Liver (tissue), 3 donors: ENCODE measurements around the gene TMEM135.

Experiments used
- ATF3 ChIP-seq: IDR thresholded peaks from 2 replicates; pipeline ENCODE4 v1.6.1; 2016; ENCODE audit warnings: antibody characterized with exemption
- CTCF ChIP-seq: fragments of 150-350 bp; IDR thresholded peaks from 2 replicates; pipeline ENCODE4 v1.5.1; 2017; ENCODE audit warnings: improper control_type of control experiment, low read depth, low read length; ENCODE audit not compliant: missing input control
- HNF4A ChIP-seq, 2 donors: conservative IDR thresholded peaks; 2 replicates each; pipeline ENCODE4 v1.6.1; 2016; ENCODE audit warnings: antibody characterized with exemption in 2 of 2, mild to moderate bottlenecking in 2 of 2
- MAX ChIP-seq: IDR thresholded peaks from 2 replicates; pipeline ENCODE4 v1.6.1; 2016; ENCODE audit warnings: antibody characterized with exemption
- TAF1 ChIP-seq: conservative IDR thresholded peaks from 2 replicates; pipeline ENCODE4 v1.6.1; 2016; ENCODE audit warnings: antibody characterized with exemption, mild to moderate bottlenecking
- donor health status: healthy.
- donor health status: healthy.

GRCh38 chr11:87324817-87325489 lies 287.2 kb downstream of the TMEM135 start:
- no peak for TF ChIP-seq CTCF
- no peak for TF ChIP-seq HNF4A (conservative IDR thresholded peaks at IDR 0.05)
- TF ChIP-seq ATF3 = no peak
- no peak for TF ChIP-seq MAX
- TF ChIP-seq TAF1 = no peak
